HG03135 (cell line): ENCODE data around the gene TEX29.

Experiments
- ATAC-seq: cut with Tn5 transposase; IDR thresholded peaks from one replicate; pipeline ENCODE4 v1.9.1; 2021; ENCODE audit warnings: mild to moderate bottlenecking, moderate library complexity; ENCODE audit not compliant: unreplicated experiment

TEX29 gene

GRCh38 chr13:111365149-111366005 is 44.9 kb downstream of the TEX29 start:
- ATAC-seq = no peak

- no peak for ATAC-seq
These were observed 46.9 kb downstream of the TEX29 start for GRCh38 chr13:111367340-111367739.

GRCh38 chr13:111368091-111368490 is 47.6 kb downstream of the TEX29 start:
- ATAC-seq = no peak

GRCh38 chr13:111370147-111370546 is 49.7 kb downstream of the TEX29 start:
- ATAC-seq = no peak

DNA sequence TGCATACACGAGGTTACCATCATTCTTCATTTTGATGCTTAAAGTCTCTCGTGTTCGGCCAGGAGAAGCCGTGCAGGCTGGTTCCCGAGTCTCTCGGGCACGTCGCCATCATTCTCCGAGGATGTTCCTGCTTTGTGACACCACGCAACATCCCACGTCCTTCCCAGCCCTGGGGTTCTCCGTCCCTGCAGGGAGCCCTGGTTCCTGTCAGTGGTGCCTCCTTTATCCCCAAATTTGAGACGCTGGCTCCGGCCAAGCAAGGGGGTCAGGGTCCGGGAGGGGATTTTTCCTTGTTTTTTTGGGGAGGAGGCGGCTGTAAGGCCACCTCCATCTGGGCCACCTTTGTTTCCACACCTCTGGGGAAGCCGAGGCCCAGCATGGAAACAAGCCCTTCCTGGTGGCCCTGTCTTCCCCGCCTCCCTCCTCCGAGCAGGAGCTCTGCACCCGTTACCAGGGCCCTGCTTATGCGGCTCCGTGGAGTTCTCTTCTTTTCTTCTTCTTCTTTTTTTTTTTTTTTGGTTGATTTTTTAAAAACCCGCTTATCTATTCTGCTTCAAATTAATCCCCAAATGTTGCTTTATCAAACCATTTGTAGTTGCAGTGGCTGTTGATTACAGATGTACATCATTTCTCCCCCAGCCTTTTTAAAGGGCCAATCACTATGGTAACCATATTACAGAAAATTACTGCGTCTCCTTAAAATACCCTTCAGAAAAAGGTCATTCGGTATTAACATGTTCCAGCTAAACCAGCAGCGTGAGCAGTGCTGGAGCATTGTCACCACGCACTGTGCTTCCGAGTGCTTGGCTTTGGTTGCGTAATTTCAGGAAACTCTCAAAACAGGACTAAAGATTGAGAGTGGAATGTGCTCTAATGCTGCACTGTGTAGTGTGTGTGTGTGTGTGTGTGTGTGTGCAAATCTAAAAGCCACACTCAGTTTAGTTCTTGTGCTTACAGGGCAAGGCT is 50.4 kb downstream of the TEX29 start:
- no peak for ATAC-seq

GRCh38 chr13:111371720-111372119 is 51.3 kb downstream of the TEX29 start:
- no peak for ATAC-seq

DNA sequence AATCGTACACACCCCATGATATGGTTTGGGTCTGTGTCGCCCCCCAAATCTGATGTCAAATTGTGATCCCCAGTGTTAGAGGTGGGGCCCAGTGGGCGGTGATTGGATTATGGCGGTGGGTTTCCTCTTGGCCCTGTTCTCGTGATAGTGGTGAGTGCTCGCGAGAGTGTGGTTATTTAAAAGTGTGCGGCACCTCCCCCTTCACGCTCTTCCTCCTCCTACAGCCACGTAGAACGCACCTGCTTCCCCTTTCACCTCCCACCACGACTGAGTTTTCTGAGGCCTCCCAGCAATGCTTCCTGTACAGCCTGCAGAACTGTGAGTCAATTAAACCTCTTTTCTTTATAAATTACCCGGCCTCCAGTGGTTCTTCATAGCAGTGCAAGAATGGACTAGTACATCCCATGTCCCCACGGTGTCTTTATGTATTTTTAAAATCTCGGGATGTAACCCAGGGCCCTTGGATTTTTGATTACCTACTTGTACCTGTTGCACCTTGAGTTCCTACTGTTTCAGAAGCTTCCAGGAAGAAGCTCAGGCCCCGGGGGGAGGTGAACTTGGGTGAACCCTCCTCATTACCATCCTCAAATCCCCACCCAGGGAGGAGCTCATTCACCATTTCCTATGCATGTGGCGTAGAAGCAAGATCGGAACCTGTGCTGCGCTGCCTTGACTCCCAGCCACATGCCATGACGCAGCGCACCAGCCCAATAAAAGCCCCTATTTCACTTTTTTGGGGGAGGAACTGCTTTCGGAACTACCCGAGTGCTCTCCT is 52.4 kb downstream of the TEX29 start:
- no peak for ATAC-seq

GRCh38 chr13:111373486-111373885 is 53.0 kb downstream of the TEX29 start:
- ATAC-seq = no peak

DNA sequence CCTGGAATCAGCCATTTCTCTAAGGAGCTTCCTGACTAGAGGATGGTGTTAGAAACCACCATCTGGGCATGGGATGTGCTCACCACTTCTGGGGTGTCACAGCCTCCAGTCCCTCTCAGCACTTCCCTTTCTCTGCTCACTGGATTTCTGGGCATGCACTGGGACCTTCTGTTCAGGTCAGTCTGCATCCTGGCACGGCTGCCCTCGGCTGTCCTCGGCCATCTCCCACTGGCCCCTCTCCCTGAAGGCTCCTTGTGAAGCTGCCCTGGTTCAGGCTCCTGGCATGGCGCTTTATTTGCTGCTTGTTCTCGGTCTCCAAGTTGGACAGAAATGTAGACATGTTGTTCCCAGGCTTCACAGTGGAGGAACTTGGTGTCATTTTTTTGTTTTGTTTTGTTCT is 60.0 kb downstream of the TEX29 start:
- ATAC-seq = no peak

GRCh38 chr13:111382411-111382810 is 62.0 kb downstream of the TEX29 start:
- no peak for ATAC-seq

- ATAC-seq = no peak
These were observed 62.4 kb downstream of the TEX29 start for GRCh38 chr13:111382877-111383276.

GRCh38 chr13:111383591-111384440 is 63.4 kb downstream of the TEX29 start:
- no peak for ATAC-seq

GRCh38 chr13:111384441-111385182 is 64.2 kb downstream of the TEX29 start:
- ATAC-seq = no peak

DNA sequence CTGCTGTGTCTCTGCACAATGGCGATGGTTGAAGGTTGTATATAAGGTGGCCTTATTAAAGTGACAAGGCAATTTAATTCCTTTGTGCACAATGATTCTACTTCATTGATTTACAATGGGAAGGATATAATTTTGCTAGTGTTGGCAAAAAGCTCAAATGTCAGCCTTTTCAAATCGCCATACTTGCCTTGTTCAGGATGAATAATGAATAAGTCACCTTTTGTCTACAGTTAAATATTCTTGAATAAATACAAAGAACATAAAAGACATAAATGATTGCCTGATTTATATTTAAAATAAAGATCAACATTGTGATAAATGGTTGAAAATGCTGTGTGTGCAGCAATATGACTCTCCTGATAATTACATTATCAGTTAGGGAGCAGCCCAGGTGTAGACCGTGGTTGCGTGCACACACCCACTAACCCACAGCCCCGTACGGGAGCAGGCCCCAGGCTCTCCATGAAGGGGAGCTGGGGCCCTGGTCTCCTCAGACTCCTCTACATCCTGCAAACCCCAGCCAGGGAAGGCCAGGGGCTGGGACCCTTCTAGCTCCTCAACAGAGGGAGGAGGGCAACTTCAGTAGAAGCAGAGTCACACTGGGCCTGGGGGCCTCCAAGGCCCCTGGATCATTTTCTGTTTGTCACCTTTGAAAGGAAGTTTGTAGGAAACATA is 64.9 kb downstream of the TEX29 start:
- ATAC-seq = no peak

GRCh38 chr13:111387026-111387871 is 66.8 kb downstream of the TEX29 start:
- no peak for ATAC-seq

GRCh38 chr13:111387945-111388600 is 67.6 kb downstream of the TEX29 start:
- ATAC-seq = no peak

DNA sequence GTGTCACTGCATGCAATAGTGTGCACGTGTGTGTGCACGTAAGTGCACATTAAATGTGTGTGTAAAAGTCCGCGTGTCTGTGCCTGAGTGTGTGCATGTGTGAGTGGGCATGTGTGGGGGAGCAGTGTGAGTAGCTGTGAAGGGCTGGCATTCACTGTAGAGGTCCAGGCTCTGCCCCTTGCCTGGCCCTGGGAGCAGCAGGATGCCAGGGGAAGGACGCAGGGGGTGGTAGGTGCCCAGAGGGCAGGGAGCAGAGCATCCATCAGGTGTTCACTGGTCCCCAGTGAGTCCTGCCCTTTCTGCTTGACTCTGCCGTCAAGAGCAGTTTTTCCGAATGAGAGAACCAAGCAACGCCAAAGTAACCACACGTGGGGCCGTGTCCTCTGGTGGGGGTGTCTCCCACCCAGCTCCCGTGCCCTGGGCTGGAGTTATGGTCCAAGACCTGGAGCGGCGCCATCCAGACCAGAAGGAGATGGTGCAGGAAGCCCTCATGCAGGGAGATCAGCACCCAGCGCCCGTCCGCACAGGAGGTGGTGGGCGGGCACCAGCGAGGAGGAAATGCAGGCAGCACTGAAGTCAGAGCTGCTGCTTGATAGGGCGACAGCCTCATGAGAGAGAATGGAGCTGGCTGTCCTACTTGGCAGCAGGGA is 68.5 kb downstream of the TEX29 start:
- ATAC-seq = no peak
